Mucosa of descending colon (tissue), 3 donors: ENCODE data around the gene TSHZ2. TPM values are rescaled to one million over a fixed set of nuclear protein-coding genes. Genes with fewer than 3 reads are reported as not detected.
"Not testable (repeated sequence)": the region's sequence is repeated elsewhere in the genome, so short reads cannot be mapped to it uniquely, and the experiment has no call there.

Source experiments
- ATAC-seq: fragments of 200-7000 bp; cut with Tn5 transposase; one replicate; pipeline ENCODE4 v1.9.1; 2020; ENCODE audit warnings: mild to moderate bottlenecking, moderate library complexity
- DNase-seq, 3 donors: peaks; one replicate each; pipeline ENCODE4 v3.0.0-alpha.2; 2020
- H3K36me3 ChIP-seq: fragments of 200-600 bp; one replicate; pipeline ENCODE4 v1.8.0; 2021; ENCODE audit warnings: low read depth, mild to moderate bottlenecking
- H3K4me1 ChIP-seq: fragments of 200-600 bp; one replicate; pipeline ENCODE4 v1.8.0; 2021; ENCODE audit warnings: low read depth, mild to moderate bottlenecking
- H3K4me3 ChIP-seq: fragments of 200-600 bp; one replicate; pipeline ENCODE4 v1.8.0; 2021; ENCODE audit warnings: mild to moderate bottlenecking
- H3K9me3 ChIP-seq: fragments of 200-600 bp; one replicate; pipeline ENCODE4 v1.8.0; 2021; ENCODE audit warnings: mild to moderate bottlenecking
- intact Hi-C, 2 donors: fragments of 100-400 bp; cut with DNase I in 1 of 2; cut with micrococcal nuclease in 1 of 2; formaldehyde crosslinking; loops; one replicate each; pipeline versions ENCODE4 v1.11.0 to v1.11.1; 2022; cut with DNase I, micrococcal nuclease
- total RNA-seq, 3 donors: library from RNA; stranded (reverse); fragmentation: NEBNext Ultra II Directional in 2 of 3; extraction: Animal tissue kit (Norgen Biotek cat#: 25700) in 2 of 3; gene quantifications; one replicate each; pipeline versions ENCODE4 v1.2.1 to v1.2.4, GENCODE V29; 2021 to 2023
- TF ChIP-seq, protein P1 (sequence below): fragments of 200-600 bp; IDR thresholded peaks from one replicate; pipeline ENCODE4 v1.8.0; 2022; ENCODE audit warnings: antibody characterized with exemption, mild to moderate bottlenecking
- donor health status: DM: no; HTN: no; CAD: no; lungs with moderate emphysema.
- donor health status: DM: no; HTN: no; CAD: no.
- donor health status: DM: no; HTN: yes; CAD: no.

The TSHZ2 gene
- total RNA-seq, 3 donors from 2014 or later, result 1.9 to 17.8 (median 3.6) TPM

DNA sequence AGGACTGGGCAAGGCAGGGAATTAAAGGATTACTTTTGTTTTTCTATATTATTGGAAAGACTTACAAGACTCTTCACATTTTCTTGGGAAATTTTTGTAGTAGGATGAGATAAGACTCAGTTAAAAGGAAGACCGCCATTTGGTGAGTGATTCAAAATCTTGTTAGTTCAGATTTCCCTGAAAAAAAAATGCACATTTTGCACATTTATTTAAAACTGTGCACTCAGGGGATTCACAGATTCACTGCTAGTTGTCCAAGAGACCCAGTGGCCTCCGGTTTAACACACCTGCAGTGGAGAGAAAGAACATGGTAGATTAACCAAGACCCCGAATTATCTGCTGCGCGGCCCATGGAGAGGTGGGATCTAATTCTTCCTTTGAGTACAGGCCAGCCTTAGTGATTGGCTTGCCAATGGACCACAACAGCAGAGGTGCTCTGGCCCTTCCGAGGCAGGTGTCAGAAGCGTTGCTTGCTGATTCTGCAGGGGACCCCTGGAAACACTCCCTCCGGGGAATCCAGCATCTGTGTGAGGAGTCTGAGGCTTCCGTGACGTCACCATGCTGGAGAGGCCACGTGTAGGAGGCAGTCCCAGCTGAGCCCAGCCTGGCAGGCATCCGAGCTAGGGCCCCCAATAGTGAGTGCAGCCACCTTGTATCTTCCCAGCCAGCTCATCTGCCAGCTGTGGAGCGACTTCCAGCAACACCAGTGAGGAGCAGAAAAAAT is 552.6 kb downstream of the TSHZ2 start:
- DNase-seq (no peak), ATAC-seq (no peak)
- Histone ChIP-seq H3K9me3 (no peaks in the 10 kb centered on the region), H3K36me3 (no peaks in the 10 kb centered on the region), H3K4me1 (no peaks in the 10 kb centered on the region), H3K4me3 (no peak overlapping the region)
- intact Hi-C loops, result no loop called here
- TF ChIP-seq, protein P1, sequence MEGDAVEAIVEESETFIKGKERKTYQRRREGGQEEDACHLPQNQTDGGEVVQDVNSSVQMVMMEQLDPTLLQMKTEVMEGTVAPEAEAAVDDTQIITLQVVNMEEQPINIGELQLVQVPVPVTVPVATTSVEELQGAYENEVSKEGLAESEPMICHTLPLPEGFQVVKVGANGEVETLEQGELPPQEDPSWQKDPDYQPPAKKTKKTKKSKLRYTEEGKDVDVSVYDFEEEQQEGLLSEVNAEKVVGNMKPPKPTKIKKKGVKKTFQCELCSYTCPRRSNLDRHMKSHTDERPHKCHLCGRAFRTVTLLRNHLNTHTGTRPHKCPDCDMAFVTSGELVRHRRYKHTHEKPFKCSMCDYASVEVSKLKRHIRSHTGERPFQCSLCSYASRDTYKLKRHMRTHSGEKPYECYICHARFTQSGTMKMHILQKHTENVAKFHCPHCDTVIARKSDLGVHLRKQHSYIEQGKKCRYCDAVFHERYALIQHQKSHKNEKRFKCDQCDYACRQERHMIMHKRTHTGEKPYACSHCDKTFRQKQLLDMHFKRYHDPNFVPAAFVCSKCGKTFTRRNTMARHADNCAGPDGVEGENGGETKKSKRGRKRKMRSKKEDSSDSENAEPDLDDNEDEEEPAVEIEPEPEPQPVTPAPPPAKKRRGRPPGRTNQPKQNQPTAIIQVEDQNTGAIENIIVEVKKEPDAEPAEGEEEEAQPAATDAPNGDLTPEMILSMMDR, result no peak

DNA sequence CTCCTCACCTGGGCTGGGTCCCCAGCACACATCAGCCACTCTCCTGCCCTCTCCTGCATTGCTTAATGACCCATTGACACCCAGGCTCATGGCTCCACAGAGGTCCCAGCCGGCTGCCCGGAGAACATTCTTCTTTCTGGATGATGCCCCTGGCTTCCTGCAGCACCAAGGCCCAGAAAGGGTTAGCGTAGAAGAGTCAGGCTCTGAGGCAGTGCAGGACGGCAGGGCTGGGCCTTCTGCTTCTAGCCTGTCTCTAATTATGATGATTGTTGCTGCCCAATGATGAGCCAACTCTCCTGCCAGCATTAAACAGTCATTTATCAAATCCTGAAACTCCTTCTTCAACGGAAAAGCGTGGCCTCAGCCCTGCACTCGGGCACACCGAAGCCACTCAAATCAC is 555.0 kb downstream of the TSHZ2 start:
- intact Hi-C loops, result no loop called here
- ATAC-seq, result no peak

DNA sequence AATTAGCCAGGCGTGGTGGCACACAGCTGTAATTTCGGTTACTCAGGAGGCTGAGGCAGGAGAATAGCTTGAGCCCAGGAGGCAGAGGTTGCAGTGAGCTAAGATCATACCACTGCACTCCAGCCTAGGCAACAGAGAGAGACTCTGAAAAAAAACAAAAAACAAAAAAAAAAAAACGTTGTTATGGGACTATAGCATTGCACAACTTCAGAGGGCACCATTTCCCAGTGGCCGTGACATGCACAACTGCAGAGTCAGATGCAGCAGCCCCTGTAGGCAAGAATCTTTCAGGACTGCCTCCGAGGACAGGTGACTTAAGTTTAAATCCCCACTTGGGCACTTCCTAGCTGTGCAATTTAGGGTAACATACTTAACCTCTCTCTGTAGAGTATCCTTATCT is 557.5 kb downstream of the TSHZ2 start:
- ATAC-seq (no peak), DNase-seq (no peak)
- no peaks in the 10 kb centered on the region for H3K4me1 ChIP-seq
- intact Hi-C loops, result no loop called here
- TF ChIP-seq, protein P1, result no peak
- H3K4me3 ChIP-seq, result no peak overlapping the region
- no peaks in the 10 kb centered on the region for H3K9me3 ChIP-seq
- no peaks in the 10 kb centered on the region for H3K36me3 ChIP-seq

More for the DNA sequence above, 555.0 kb downstream of the TSHZ2 start:
- DNase-seq, result no peak
- Histone ChIP-seq H3K4me3 (no peak overlapping the region), H3K4me1 (no peaks in the 10 kb centered on the region), H3K36me3 (no peaks in the 10 kb centered on the region), H3K9me3 (no peaks in the 10 kb centered on the region)
- TF ChIP-seq, protein P1, result no peak

DNA sequence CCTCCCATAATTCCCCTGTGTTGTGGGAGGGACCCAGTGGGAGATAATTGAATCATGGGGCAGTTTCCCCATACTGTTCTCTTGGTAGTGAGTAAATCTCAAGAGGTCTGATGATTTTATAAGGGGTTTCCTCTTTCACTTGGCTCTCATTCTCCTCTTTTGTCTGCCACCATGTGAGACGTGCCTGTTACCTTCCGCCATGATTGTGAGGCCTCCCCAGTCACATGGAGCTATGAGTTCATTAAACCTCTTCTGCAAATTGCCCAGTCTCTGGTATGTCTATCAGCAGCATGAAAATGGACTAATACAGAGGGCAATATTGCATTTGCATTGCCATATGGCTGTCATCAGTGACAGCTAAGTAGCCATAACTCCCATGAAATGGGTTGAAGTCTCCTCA is 558.3 kb downstream of the TSHZ2 start:
- Histone ChIP-seq H3K4me3 (no peak overlapping the region), H3K36me3 (no peaks in the 10 kb centered on the region), H3K9me3 (no peaks in the 10 kb centered on the region), H3K4me1 (no peaks in the 10 kb centered on the region)
- TF ChIP-seq, protein P1, result no peak
- intact Hi-C loops, result no loop called here
- DNase-seq (no peak), ATAC-seq (no peak)

DNA sequence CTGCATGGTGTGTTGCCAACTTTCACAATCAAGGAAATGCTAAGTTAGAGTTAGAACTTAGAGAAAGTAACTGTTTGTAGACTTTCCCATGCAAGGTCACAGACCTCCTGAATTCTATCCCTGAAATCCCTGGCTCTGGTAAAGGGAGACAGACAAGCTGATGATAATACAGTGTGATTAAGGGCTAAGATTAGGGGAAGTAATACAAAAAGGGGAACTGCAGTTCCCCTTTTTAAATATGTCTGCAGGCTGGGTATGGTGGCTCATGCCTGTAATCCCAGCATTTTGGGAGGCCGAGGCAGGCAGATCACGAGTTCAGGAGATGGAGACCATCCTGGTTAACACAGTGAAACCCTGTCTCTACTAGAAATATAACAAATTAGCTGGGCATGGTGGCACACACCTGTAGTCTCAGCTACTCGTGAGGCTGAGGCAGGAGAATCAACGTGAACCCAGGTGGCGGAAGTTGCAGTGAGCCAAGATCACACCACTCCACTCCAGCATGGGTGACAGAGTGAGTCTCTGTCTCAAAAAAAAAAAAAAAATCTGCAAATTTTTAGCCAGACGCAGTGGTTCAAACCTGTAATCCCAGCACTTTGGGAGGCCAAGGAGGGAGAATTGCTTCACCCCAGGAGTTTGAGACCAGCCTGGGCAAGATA is 560.6 kb downstream of the TSHZ2 start:
- H3K4me1 ChIP-seq, ATAC-seq, intact Hi-C loops, H3K36me3 ChIP-seq, H3K4me3 ChIP-seq, DNase-seq, H3K9me3 ChIP-seq: not testable (repeated sequence)

DNA sequence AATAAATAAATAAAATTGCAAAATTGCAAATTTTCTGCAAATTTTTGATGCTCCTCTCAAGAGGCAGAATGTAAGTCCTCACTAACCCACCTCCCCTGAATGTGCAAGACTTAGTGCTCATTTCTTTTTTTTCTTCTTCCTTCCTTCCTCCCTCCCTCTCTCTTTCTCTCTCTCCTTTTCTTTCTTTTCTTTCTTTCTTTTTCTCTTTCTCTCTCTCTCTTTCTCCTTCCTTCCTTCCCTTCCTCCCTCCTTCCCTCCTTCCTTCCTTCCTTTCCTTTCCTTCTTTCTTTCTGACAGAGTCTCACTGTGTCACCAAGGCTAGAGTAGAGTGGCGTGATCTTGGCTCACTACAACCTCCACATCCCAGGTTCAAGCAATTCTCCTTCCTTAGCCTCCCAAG is 561.3 kb downstream of the TSHZ2 start:
- intact Hi-C loops, result no loop called here
- H3K4me3 ChIP-seq, result no peak overlapping the region
- ATAC-seq (no peak), DNase-seq (no peak)
- H3K9me3 ChIP-seq, result no peaks in the 10 kb centered on the region
- no peaks in the 10 kb centered on the region for H3K36me3 ChIP-seq
- TF ChIP-seq, protein P1, result no peak
- H3K4me1 ChIP-seq, result no peaks in the 10 kb centered on the region
